Small intestine (tissue), 16 donors: ENCODE results near the gene MICA. TPM values are rescaled to one million over a fixed set of nuclear protein-coding genes. Genes with fewer than 3 reads are reported as not detected.

Source experiments
- DNase-seq, 2 donors: peaks; one replicate each; pipeline versions ENCODE4 v3.0.0 to v3.0.0-alpha.2; 2013
- FAIRE-seq: peaks from 2 replicates; lab custom pipeline; 2012; peaks lifted over from hg19 to GRCh38; lab: Jason Lieb, UNC
- H3K27ac ChIP-seq, 3 donors: one replicate each; pipeline ENCODE4 v1.5.1; 2013; ENCODE audit warnings: low read length in 2 of 3, mild to moderate bottlenecking in 2 of 3, control low read depth in 1 of 3, inconsistent platforms in 1 of 3, low read depth in 1 of 3, moderate library complexity in 1 of 3
- H3K27me3 ChIP-seq, 3 donors: one replicate each; pipeline ENCODE4 v1.6.1; 2013; ENCODE audit warnings: low read length in 3 of 3, inconsistent platforms in 1 of 3; ENCODE audit not compliant: control insufficient read depth in 3 of 3, insufficient read depth in 3 of 3
- H3K36me3 ChIP-seq, 3 donors: one replicate each; pipeline ENCODE4 v1.6.1; 2013; ENCODE audit warnings: low read length in 3 of 3, inconsistent platforms in 1 of 3, low read depth in 1 of 3, mild to moderate bottlenecking in 1 of 3, moderate library complexity in 1 of 3; ENCODE audit not compliant: control insufficient read depth in 3 of 3, insufficient read depth in 2 of 3
- H3K4me1 ChIP-seq, 3 donors: one replicate each; pipeline ENCODE4 v1.6.1; 2013; ENCODE audit warnings: low read length in 2 of 3, inconsistent platforms in 1 of 3, low read depth in 1 of 3, mild to moderate bottlenecking in 1 of 3, moderate library complexity in 1 of 3; ENCODE audit not compliant: control insufficient read depth in 3 of 3, insufficient read depth in 2 of 3
- H3K4me3 ChIP-seq, 3 donors: one replicate each; pipeline ENCODE4 v1.5.1; 2013; ENCODE audit warnings: low read length in 3 of 3, control low read depth in 1 of 3, inconsistent platforms in 1 of 3, low read depth in 1 of 3, mild to moderate bottlenecking in 1 of 3, moderate library complexity in 1 of 3
- H3K9me3 ChIP-seq, 2 donors: one replicate each; pipeline ENCODE4 v1.6.1; 2013; ENCODE audit warnings: low read depth in 1 of 2, low read length in 1 of 2; ENCODE audit not compliant: control insufficient read depth in 2 of 2, insufficient read depth in 1 of 2
- WGBS, 3 donors: extraction: QIAGEN DNeasy Blood & Tissue Kit; methylation state at CpG; one replicate each; pipeline ENCODE4 v1.1.7; 2013; 5-methylcytosine and 5-hydroxymethylcytosine counted together
- long read RNA-seq, 10 donors: transcript quantifications; one replicate each; lab custom pipeline, GENCODE V29; 2026
- polyA plus RNA-seq, 4 donors: library from polyadenylated mRNA; stranded (reverse) in 3 of 4; unstranded in 1 of 4; fragments of 200-250 nt in 3 of 4; fragments of 120-200 nt in 1 of 4; gene quantifications; one replicate each; pipeline versions ENCODE4 v1.2.1 to v1.2.3, GENCODE V29; 2013
- donor health status: healthy with polysubstance abuse.
- donor health status: control.
- donor health status: control.
- donor health status: Bipolar disorder and iron deficiency.
- donor health status: healthy.

Gene MICA
- polyA plus RNA-seq = 10 to 100 TPM in 3 of 4 donors, 1 to 10 TPM in 1; 3.1 to 28.6 (median 19.3) TPM
- long read RNA-seq, donor 1 = 0 reads
- long read RNA-seq, donor 2 = 0 reads
- long read RNA-seq, donor 3, partial matches to known transcripts = 0 of 2 reads
- long read RNA-seq, donor 3, other reads (novel, unspliced or antisense) = 0 of 2 reads
- long read RNA-seq, donor 4 = 0 reads
- long read RNA-seq, donor 5 = 0 reads
- long read RNA-seq, donor 6 = 0 reads
- long read RNA-seq, donor 7, partial matches to known transcripts = 0 of 4 reads
- long read RNA-seq, donor 7, other reads (novel, unspliced or antisense) = 0 of 4 reads
- long read RNA-seq, donor 8 = 0 reads
- long read RNA-seq, donor 9 = 0 reads
- long read RNA-seq, donor 10, partial matches to known transcripts = 0 of 1 reads
- long read RNA-seq, donor 10, other reads (novel, unspliced or antisense) = 0 of 1 reads

- Histone ChIP-seq H3K4me1 (peaks cover 0 to 5% (median 4%) of the 10 kb centered on the region in 3 donors), H3K4me3 (peak within 1 kb of the TSS; percentile 46 to 58 (median 53)), H3K36me3 (no peaks in the 10 kb centered on the region), H3K27me3 (peaks cover 0 to 57% (median 0%) of the 10 kb centered on the region in 3 donors), H3K9me3 (peaks cover 0 to under 1% of the 10 kb centered on the region in 2 donors), H3K27ac (peak within 1 kb of the TSS in 2 of 3 donors; percentile 65 to 85)
- 0 to 1% (median 1%) methylated on average over 52 to 58 of the region's 58 CpGs for WGBS, 3 donors
- DNase-seq (peak; percentile 73 to 96), FAIRE-seq (no peak)
Measured at GRCh38 chr6:31403283-31404060, at the start of gene MICA. Gene MICA (plus strand): TSS chr6:31403595. CDS start chr6:31403633, 38 bp downstream.

GRCh38 chr6:31354158-31354863 is 49.1 kb upstream of the MICA start:
- H3K4me3 ChIP-seq = peak overlapping the region in 2 of 3 donors; percentile 48 to 95
- no peak overlapping the region for H3K27ac ChIP-seq
- peaks cover 0 to 2% (median 0%) of the 10 kb centered on the region in 3 donors for H3K4me1 ChIP-seq
- DNase-seq = no peak
- H3K9me3 ChIP-seq = no peaks in the 10 kb centered on the region
- peaks cover 0 to 8% (median 0%) of the 10 kb centered on the region in 3 donors for H3K27me3 ChIP-seq
- H3K36me3 ChIP-seq = peaks cover 13 to 24% (median 17%) of the 10 kb centered on the region in 3 donors
- 42 to 59% (median 50%) methylated on average over 11 of the region's 11 CpGs for WGBS, 3 donors
- FAIRE-seq = no peak

DNA sequence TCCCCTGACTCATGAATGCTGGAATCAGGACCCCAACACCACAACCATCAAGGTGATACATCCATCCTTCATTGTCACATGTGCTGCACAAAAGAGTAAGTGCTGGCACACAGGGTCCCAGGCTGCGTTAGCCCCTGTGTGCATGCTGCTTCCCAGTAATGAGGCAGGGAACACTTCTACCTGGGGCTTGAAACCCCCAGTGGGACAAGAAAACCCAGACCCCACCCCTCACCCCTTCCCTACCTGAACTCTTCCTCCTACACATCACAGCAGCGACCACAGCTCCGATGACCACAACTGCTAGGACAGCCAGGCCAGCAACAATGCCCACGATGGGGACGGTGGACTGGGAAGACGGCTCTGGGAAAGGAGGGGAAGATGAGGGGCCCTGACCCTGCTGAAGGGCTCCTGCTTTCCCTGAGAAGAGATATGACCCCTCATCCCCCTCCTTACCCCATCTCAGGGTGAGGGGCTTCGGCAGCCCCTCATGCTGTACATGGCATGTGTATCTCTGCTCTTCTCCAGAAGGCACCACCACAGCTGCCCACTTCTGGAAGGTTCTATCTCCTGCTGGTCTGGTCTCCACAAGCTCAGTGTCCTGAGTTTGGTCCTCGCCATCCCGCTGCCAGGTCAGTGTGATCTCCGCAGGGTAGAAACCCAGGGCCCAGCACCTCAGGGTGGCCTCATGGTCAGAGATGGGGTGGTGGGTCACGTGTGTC is 48.4 kb upstream of the MICA start:
- peaks cover 0 to 2% (median 0%) of the 10 kb centered on the region in 3 donors for H3K4me1 ChIP-seq
- H3K9me3 ChIP-seq = no peaks in the 10 kb centered on the region
- H3K27ac ChIP-seq = peak overlapping the region in 1 of 3 donors; percentile 6
- no peak for DNase-seq
- no peak for FAIRE-seq
- H3K27me3 ChIP-seq = peaks cover 0 to 10% (median 0%) of the 10 kb centered on the region in 3 donors
- WGBS, 3 donors = 36 to 57% (median 43%) methylated on average over 11 of the region's 11 CpGs
- peak overlapping the region in 2 of 3 donors; percentile 48 to 95 for H3K4me3 ChIP-seq
- H3K36me3 ChIP-seq = peaks cover 13 to 24% (median 17%) of the 10 kb centered on the region in 3 donors

DNA sequence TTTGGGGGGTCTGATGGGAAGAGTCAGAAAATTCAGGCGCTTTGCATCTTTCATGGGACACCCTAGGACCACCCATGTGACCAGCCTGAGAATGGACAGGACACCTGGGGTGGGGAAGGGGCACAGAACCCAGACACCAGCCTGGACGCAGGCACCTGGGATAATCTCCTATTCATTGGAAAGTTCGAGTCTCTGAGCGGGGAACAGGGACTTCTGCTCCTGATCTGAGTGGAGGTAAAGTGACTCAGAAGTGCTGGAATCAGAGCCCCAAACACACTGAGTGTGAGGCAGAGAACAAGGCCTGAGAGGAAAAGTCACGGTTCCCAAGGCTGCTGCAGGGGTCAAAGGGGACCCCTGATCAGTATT is 47.8 kb upstream of the MICA start:
- Histone ChIP-seq H3K4me1 (peaks cover 0 to 2% (median 0%) of the 10 kb centered on the region in 3 donors), H3K27ac (peak overlapping the region in 1 of 3 donors; percentile 97), H3K9me3 (no peaks in the 10 kb centered on the region), H3K36me3 (peaks cover 13 to 24% (median 17%) of the 10 kb centered on the region in 3 donors), H3K27me3 (peaks cover 0 to 10% (median 0%) of the 10 kb centered on the region in 3 donors), H3K4me3 (peak overlapping the region; percentile 55 to 97 (median 95))
- DNase-seq (no peak), FAIRE-seq (no peak)
- WGBS, 3 donors = 19 to 46% (median 28%) methylated on average over 5 of the region's 5 CpGs

- peaks cover 13 to 24% (median 17%) of the 10 kb centered on the region in 3 donors for H3K36me3 ChIP-seq
- FAIRE-seq (no peak), DNase-seq (peak; percentile 61 to 64)
- H3K4me3 ChIP-seq = peak overlapping the region; percentile 55 to 97 (median 95)
- peaks cover 0 to 2% (median 0%) of the 10 kb centered on the region in 3 donors for H3K4me1 ChIP-seq
- peak overlapping the region; percentile 73 to 97 (median 97) for H3K27ac ChIP-seq
- 0 to 2% (median 1%) methylated on average over 47 to 83 of the region's 83 CpGs for WGBS, 3 donors
- peaks cover 0 to 10% (median 0%) of the 10 kb centered on the region in 3 donors for H3K27me3 ChIP-seq
- H3K9me3 ChIP-seq = peaks cover 0 to under 1% of the 10 kb centered on the region in 2 donors
Measured at GRCh38 chr6:31356216-31356945, 47.0 kb upstream of the MICA start.

DNA sequence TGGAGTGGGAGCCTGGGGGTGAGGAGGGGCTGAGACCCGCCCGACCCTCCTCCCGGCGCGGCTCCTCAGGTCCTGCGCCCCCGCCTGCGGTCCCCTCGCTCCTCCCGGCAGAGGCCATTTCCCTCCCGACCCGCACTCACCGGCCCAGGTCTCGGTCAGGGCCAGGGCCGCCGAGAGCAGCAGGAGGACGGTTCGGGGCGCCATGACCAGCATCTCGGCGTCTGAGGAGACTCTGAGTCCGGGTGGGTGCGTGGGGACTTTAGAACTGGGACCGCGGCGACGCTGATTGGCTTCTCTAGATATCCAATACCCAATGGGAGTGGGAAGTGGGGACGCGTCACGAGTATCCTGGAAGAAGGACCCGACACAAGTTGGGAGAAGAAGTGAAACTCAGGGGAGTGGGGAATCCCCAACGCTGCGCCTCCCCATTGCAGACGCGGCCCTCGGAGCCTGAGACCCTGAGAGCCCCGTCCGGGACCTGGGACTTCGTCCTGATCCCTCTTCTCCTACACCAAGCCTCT is 46.4 kb upstream of the MICA start, which contains the start of gene HLA-B:
Gene HLA-B, minus strand, starts transcription at position 234 of the 521 bp plus-strand sequence. Its CDS starts 21 bp downstream, at position 213.
- peaks cover 0 to 2% (median 0%) of the 10 kb centered on the region in 3 donors for H3K4me1 ChIP-seq
- 0 to 2% (median 1%) methylated on average over 30 to 39 of the region's 39 CpGs for WGBS, 3 donors
- FAIRE-seq = no peak

DNA sequence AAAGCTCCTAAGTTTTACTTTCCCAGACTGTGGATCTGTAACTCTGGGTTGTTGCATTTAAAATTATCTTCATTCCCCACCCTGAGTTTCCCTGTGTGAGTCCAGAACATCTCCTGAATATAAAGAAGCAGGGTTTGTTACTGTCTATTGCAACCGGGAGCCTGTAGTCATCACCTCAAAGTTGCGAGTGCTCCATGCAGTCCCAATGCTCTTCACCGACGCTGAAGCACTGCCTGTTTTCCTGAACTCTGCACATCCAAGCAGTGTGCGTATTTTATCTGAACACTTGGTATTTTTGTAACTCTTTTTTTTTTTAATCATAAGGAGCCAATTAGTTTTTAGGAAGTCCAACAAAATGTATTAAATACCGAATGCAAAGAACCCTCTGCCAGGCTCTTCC is 45.5 kb upstream of the MICA start:
- FAIRE-seq = no peak

More for the DNA sequence above, 46.4 kb upstream of the MICA start, which contains the start of gene HLA-B:
- Histone ChIP-seq H3K9me3 (peaks cover 0 to 2% of the 10 kb centered on the region in 2 donors), H3K27me3 (peaks cover 0 to 10% (median 0%) of the 10 kb centered on the region in 3 donors), H3K4me3 (peak within 1 kb of the TSS; percentile 55 to 97 (median 95)), H3K27ac (peak within 1 kb of the TSS; percentile 73 to 97 (median 97)), H3K36me3 (peaks cover 13 to 24% (median 17%) of the 10 kb centered on the region in 3 donors)
- peak; percentile 88 to 95 for DNase-seq

More for the DNA sequence above, 45.5 kb upstream of the MICA start:
- WGBS, 3 donors = 10 to 20% (median 11%) methylated on average over 5 to 6 of the region's 6 CpGs
- H3K4me1 ChIP-seq = no peaks in the 10 kb centered on the region
- no peak for DNase-seq
- H3K36me3 ChIP-seq = peaks cover 13 to 24% (median 17%) of the 10 kb centered on the region in 3 donors
- H3K27ac ChIP-seq = peak overlapping the region in 1 of 3 donors; percentile 53
- H3K27me3 ChIP-seq = peaks cover 0 to 14% (median 0%) of the 10 kb centered on the region in 3 donors
- peaks cover 0 to 2% of the 10 kb centered on the region in 2 donors for H3K9me3 ChIP-seq
- no peak overlapping the region for H3K4me3 ChIP-seq
